IMR-90 (cell line): ENCODE results near the gene ASTL. TPM values are rescaled to one million over a fixed set of nuclear protein-coding genes. Genes with fewer than 3 reads are reported as not detected.

ENCODE experiments used
- ATAC-seq: fragments of 200-7000 bp; cut with Tn5 transposase; 2 replicates; pipeline ENCODE4 v1.9.1; 2020; ENCODE audit warnings: low read depth, mild to moderate bottlenecking, moderate library complexity
- BruUV-seq: library from RNA; stranded (reverse); fragments of 400-500 nt; replicated peaks from 2 replicates; lab custom pipeline; 2021; lab: Mats Ljungman, UMichigan
- CTCF ChIA-PET: fragments of 300-600 bp; formaldehyde crosslinking; extraction: SDS; loops from one replicate; lab custom pipeline; 2021; ENCODE audit warnings: antibody characterized with exemption; lab: Yijun Ruan, JAX
- POLR2A ChIA-PET: fragments of 300-600 bp; sonication (Branson Sonifier 250); formaldehyde crosslinking; loops from one replicate; lab custom pipeline; 2022; ENCODE audit warnings: antibody characterized with exemption; ENCODE audit not compliant: unreplicated experiment; lab: Charles Lee
- DNase-seq: peaks from one replicate; pipeline ENCODE4 v3.0.0; 2013
- H2AFZ ChIP-seq: replicated peaks from 2 replicates; pipeline ENCODE3; 2013; ENCODE audit warnings: low read length, mild to moderate bottlenecking; ENCODE audit not compliant: poor library complexity
- H2AK5ac ChIP-seq: 2 replicates; pipeline ENCODE4 v1.6.1; 2013; ENCODE audit warnings: low read depth, low read length, inconsistent platforms
- H2AK9ac ChIP-seq: replicated peaks from 2 replicates; pipeline ENCODE3; 2013; ENCODE audit warnings: mild to moderate bottlenecking, low read depth, low read length, moderate library complexity; ENCODE audit not compliant: poor library complexity
- H2BK120ac ChIP-seq: 2 replicates; pipeline ENCODE4 v1.6.1; 2013; ENCODE audit warnings: low read depth, low read length, inconsistent platforms
- H2BK15ac ChIP-seq: 3 replicates; pipeline ENCODE4 v1.6.1; 2013; ENCODE audit warnings: low read depth, low read length, inconsistent platforms
- H2BK20ac ChIP-seq: 2 replicates; pipeline ENCODE4 v1.6.1; 2013; ENCODE audit warnings: low read depth, mild to moderate bottlenecking, inconsistent platforms, low read length, moderate library complexity
- H2BK5ac ChIP-seq: 2 replicates; pipeline ENCODE4 v1.6.1; 2013; ENCODE audit warnings: mild to moderate bottlenecking, low read depth, low read length, inconsistent platforms; ENCODE audit not compliant: poor library complexity, severe bottlenecking
- H3K14ac ChIP-seq: replicated peaks from 2 replicates; pipeline ENCODE4 v1.6.1; 2013; ENCODE audit warnings: low read depth, low read length, inconsistent platforms
- H3K18ac ChIP-seq: 2 replicates; pipeline ENCODE4 v1.6.1; 2013; ENCODE audit warnings: low read depth, low read length, control low read depth
- H3K23ac ChIP-seq: 2 replicates; pipeline ENCODE4 v1.6.1; 2013; ENCODE audit warnings: low read depth, low read length, inconsistent platforms
- H3K27ac ChIP-seq: 2 replicates; pipeline ENCODE4 v1.5.1; 2013; ENCODE audit warnings: mild to moderate bottlenecking, control low read depth, low read length; ENCODE audit not compliant: insufficient read depth
- H3K27me3 ChIP-seq: 2 replicates; pipeline ENCODE4 v1.6.1; 2013; ENCODE audit warnings: low read length; ENCODE audit not compliant: control insufficient read depth, insufficient read depth
- H3K36me3 ChIP-seq: 2 replicates; pipeline ENCODE4 v1.6.1; 2013; ENCODE audit warnings: low read length, mixed read lengths; ENCODE audit not compliant: control insufficient read depth, insufficient read depth
- H3K4ac ChIP-seq: 2 replicates; pipeline ENCODE4 v1.6.1; 2013; ENCODE audit warnings: low read depth, low read length, inconsistent platforms
- H3K4me1 ChIP-seq: 2 replicates; pipeline ENCODE4 v1.6.1; 2013; ENCODE audit warnings: low read length, mixed read lengths; ENCODE audit not compliant: control insufficient read depth, insufficient read depth
- H3K4me2 ChIP-seq: 2 replicates; pipeline ENCODE4 v1.6.1; 2013; ENCODE audit warnings: low read depth, mild to moderate bottlenecking, control low read depth, low read length, moderate library complexity
- H3K4me3 ChIP-seq: 2 replicates; pipeline ENCODE4 v1.5.1; 2013; ENCODE audit warnings: low read depth, mild to moderate bottlenecking, control low read depth, low read length, moderate library complexity; ENCODE audit not compliant: insufficient read depth
- H3K56ac ChIP-seq: 2 replicates; pipeline ENCODE4 v1.6.1; 2013; ENCODE audit warnings: low read length, inconsistent platforms; ENCODE audit not compliant: insufficient read depth; ENCODE audit errors: extremely low read depth
- H3K79me1 ChIP-seq, 2 experiments: 2 replicates each; pipeline ENCODE4 v1.6.1; 2013; ENCODE audit warnings: low read length in 2 of 2, inconsistent platforms in 1 of 2, low read depth in 1 of 2
- H3K9ac ChIP-seq: 2 replicates; pipeline ENCODE4 v1.6.1; 2013; ENCODE audit warnings: low read depth, low read length, control low read depth
- H3K9me1 ChIP-seq: 2 replicates; pipeline ENCODE4 v1.6.1; 2013; ENCODE audit warnings: low read length, inconsistent platforms; ENCODE audit not compliant: insufficient read depth
- H3K9me3 ChIP-seq: 2 replicates; pipeline ENCODE4 v1.6.1; 2013; ENCODE audit warnings: low read length; ENCODE audit not compliant: control insufficient read depth, insufficient read depth
- H4K20me1 ChIP-seq: 2 replicates; pipeline ENCODE4 v1.6.1; 2013; ENCODE audit warnings: low read length, inconsistent platforms; ENCODE audit not compliant: insufficient read depth
- H4K5ac ChIP-seq: 2 replicates; pipeline ENCODE4 v1.6.1; 2013; ENCODE audit warnings: mild to moderate bottlenecking, low read depth, low read length, control low read depth
- H4K8ac ChIP-seq, 2 experiments: 2 replicates each; pipeline ENCODE4 v1.6.1; 2013; ENCODE audit warnings: low read depth in 2 of 2, low read length in 2 of 2, control low read depth in 1 of 2, inconsistent platforms in 1 of 2
- H4K91ac ChIP-seq: 2 replicates; pipeline ENCODE4 v1.6.1; 2013; ENCODE audit warnings: low read depth, low read length, inconsistent platforms; ENCODE audit not compliant: insufficient read depth
- CHD1 ChIP-seq: IDR thresholded peaks from 2 replicates; pipeline ENCODE4 v1.6.1; 2012; ENCODE audit warnings: low read depth, low read length, improper control_type of control experiment
- FOS ChIP-seq: fragments of 150-350 bp; IDR thresholded peaks from 2 replicates; pipeline ENCODE4 v1.6.1; 2016; ENCODE audit warnings: low read depth, low read length
- MAZ ChIP-seq: IDR thresholded peaks from 2 replicates; pipeline ENCODE4 v1.6.1; 2012; ENCODE audit warnings: low read depth, mild to moderate bottlenecking, low read length, improper control_type of control experiment, moderate library complexity, borderline replicate concordance
- MXI1 ChIP-seq: IDR thresholded peaks from 2 replicates; pipeline ENCODE4 v1.6.1; 2012; ENCODE audit warnings: low read depth, mild to moderate bottlenecking, low read length, moderate library complexity, borderline replicate concordance
- POLR2A ChIP-seq: IDR thresholded peaks from 2 replicates; pipeline ENCODE4 v1.6.1; 2012; ENCODE audit warnings: mild to moderate bottlenecking, low read depth, low read length
- RFX5 ChIP-seq: IDR thresholded peaks from 2 replicates; pipeline ENCODE4 v1.8.0; 2012; ENCODE audit warnings: low read depth, mild to moderate bottlenecking, low read length, moderate library complexity
- SMC3 ChIP-seq: fragments of 150-350 bp; IDR thresholded peaks from 2 replicates; pipeline ENCODE4 v1.6.1; 2016; ENCODE audit warnings: low read depth, mild to moderate bottlenecking, antibody characterized with exemption, low read length, moderate library complexity
- USF2 ChIP-seq: fragments of 150-350 bp; IDR thresholded peaks from 2 replicates; pipeline ENCODE4 v1.6.1; 2017; ENCODE audit warnings: mild to moderate bottlenecking, antibody characterized with exemption, low read length, low read depth
- WGBS, 2 experiments: methylation state at CpG; one replicate each; pipeline versions ENCODE4 v1.1.5 to v1.1.7; 2013; ENCODE audit warnings: missing lambda C conversion rate in 2 of 2; ENCODE audit not compliant: insufficient read length in 1 of 2; ENCODE audit errors: extremely low coverage in 2 of 2; 5-methylcytosine and 5-hydroxymethylcytosine counted together
- dilution Hi-C: fragments of 300-500 bp; cut with HindIII; formaldehyde crosslinking; loops from one replicate; pipeline ENCODE4 v1.14.3; 2018; ENCODE audit warnings: low sequenced_read_pairs; ENCODE audit not compliant: unreplicated experiment
- in situ Hi-C: fragments of 300-500 bp; cut with MboI; formaldehyde crosslinking; loops from 3 replicates; pipeline ENCODE4 v1.14.3; 2019; ENCODE audit warnings: low sequenced_read_pairs, inconsistent platforms, mixed read lengths
- intact Hi-C: fragments of 100-400 bp; cut with micrococcal nuclease; formaldehyde crosslinking; loops from 2 replicates; pipeline ENCODE4 v1.10.0; 2022
- polyA plus RNA-seq, 3 experiments: library from polyadenylated mRNA; depleted of rRNA; stranded (reverse); fragments of >200 nt; gene quantifications; 2 replicates each; pipeline ENCODE4 v1.2.3, GENCODE V29; 2012; ENCODE audit warnings: low replicate concordance in 1 of 3
- total RNA-seq: library from RNA; depleted of rRNA; stranded (reverse); fragments of >200 nt; gene quantifications from 2 replicates; pipeline ENCODE4 v1.2.3, GENCODE V29; 2012

The ASTL gene
- total and polyA plus RNA-seq, 2 of the 4 experiments (the other 2 are of a cell fraction), result not detected

- ChIA-PET POLR2A (no interaction called here), CTCF (no interaction called here)
- Histone ChIP-seq H2BK120ac (no peak overlapping the region), H3K18ac (no peak overlapping the region), H2BK5ac (no peak overlapping the region), H2AK5ac (no peak overlapping the region), H3K4me3 (no peak overlapping the region), H4K5ac (no peak overlapping the region), H3K79me1 (no peaks in the 10 kb centered on the region), H3K56ac (no peak overlapping the region), H2AK9ac (no peak overlapping the region), H3K9ac (no peak overlapping the region), H3K27ac (no peak overlapping the region), H3K9me1 (no peaks in the 10 kb centered on the region), H3K4ac (no peak overlapping the region), H4K91ac (no peak overlapping the region), H3K36me3 (no peaks in the 10 kb centered on the region), H3K4me2 (no peak overlapping the region), H3K9me3 (no peaks in the 10 kb centered on the region), H2BK15ac (no peak overlapping the region), H4K8ac (no peak overlapping the region), H3K14ac (no peak overlapping the region), H3K23ac (no peak overlapping the region), H4K20me1 (no peaks in the 10 kb centered on the region), H2BK20ac (no peak overlapping the region), H2AFZ (peak overlapping the region; percentile 17), H3K27me3 (peaks cover 12% of the 10 kb centered on the region; the same call in 1 of the 2 replicates), H3K4me1 (no peaks in the 10 kb centered on the region)
- BruUV-seq, result no TSS peak
- dilution Hi-C loops (no loop called here), in situ Hi-C loops (no loop called here), intact Hi-C loops (no loop called here)
- TF ChIP-seq RFX5 (no peak), MAZ (no peak), POLR2A (no peak), FOS (0 out of 2 replicates have a peak, but pooled peaks have one; percentile 20), SMC3 (no peak), USF2 (no peak), CHD1 (no peak), MXI1 (no peak)
- WGBS, 2 experiments, result 63% methylated on average over 6 of the region's 19 CpGs; no CpG with 5 or more reads in 1 of the 2 experiments
- no peak for DNase-seq
- peak; percentile 37 for ATAC-seq
These were observed 19.6 kb upstream of the ASTL start for GRCh38 chr2:96157649-96158553.
